NCI-H2227 treated with DMSO at 0.1 percent for 48 hours (cell line): ENCODE data around the gene MACF1.
A peak's percentile ranks its signal among the peaks of the same experiment; 100 is the strongest.
"Not testable (repeated sequence)": the region's sequence is repeated elsewhere in the genome, so short reads cannot be mapped to it uniquely, and the experiment has no call there.

Experiments
- DNase-seq: peaks from one replicate; lab custom pipeline; 2025; lab: John Stamatoyannopoulos, UW

MACF1 gene

DNA sequence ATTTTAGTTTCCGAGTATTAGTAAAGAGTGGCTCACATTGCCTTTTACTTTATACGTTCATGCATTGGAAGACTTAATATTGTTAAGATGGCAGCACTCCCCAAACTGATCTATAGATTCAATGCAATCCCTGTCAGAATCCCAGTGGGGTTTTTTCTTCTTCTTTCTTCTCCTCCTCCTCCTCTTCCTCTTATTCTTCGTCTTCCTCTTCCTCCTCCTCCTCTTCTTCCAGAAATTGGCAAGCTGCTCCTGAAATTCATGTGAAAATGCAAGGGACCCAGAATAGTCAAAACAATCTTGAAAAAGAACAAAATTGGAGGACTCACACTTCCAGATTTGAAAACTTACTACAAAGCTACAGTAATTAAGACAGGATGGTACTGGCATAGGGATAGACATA lies 23.2 kb upstream of the MACF1 start:
- no peak for DNase-seq

DNA sequence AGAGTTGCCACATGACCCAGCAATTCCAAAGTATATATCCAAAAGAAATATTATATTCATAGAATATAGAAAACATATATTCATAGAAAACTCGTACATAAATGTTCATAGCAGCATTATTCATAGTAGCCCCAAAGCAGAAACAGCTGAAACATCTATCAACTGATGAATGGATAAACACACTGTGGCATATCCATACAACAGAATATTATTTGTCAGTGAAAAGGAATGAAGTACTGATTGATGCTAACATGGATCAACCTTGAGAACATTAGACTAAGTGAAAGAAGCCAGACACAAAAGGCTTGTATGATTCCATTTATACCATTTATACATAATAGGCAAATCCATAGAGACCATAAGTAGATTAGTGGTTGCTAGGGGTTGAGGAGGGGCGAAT lies 21.7 kb upstream of the MACF1 start:
- no peak for DNase-seq

DNA sequence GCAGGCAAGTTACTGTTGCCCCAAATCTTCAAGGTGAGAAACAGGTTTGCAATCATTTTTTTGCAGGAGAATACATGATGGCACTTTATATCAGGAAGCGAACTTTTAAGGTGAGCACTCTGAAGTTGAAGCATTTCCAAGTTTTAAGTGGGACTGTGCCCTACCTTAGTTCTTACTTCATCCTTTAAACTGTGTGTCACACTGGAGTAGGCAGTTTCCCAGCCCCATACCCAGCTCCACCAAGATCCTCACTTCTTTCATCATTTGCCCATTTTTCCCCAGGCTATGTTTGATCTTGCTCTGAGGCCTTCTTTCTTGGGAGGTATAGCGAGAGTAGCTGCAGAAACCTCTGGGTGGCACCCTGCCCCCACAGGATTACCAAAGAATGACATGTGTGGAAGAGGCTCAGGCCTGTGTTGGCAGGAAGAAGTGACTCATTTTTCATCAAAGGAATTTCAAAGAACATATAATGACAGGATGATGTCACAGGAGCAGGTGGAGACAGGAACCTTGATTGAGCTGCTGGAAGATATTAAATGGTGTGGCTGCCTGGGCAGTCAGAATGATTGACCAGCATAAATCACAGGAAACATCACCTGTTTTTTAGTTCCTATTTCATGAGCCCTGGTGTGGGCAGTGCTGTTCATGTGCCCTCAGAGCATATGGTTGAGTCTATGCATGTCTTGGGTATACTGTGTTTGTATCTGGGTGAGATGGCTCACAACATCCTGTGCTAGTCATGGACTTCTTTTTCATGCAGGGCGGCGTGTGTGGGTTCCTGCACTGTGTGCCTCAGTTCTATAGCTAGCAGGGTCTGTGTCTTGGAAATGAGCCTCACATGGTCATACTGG lies 20.8 kb upstream of the MACF1 start:
- peak; percentile 22 for DNase-seq

DNA sequence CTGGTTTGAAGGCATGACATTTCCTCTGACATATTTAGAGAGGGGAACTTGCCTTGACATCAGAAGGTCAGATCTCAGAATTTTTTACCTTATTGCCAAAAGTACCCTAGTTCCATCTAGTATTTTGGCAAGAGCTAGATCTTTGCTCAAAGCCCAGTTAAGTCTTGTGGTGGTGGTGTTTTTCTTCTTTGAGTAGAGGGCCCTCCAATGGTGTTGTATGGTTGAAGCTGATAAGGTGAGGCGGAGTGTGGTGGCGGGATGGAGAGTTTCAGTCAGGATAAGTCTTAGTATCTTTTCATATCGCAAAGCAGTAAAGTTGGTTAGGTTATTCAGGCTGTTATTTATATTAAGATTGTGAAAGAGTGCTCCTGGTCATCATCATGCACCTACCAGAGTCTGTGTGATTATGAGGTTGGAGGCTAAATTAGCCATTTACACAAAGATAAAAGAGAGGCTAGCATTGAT lies 20.1 kb upstream of the MACF1 start:
- no peak for DNase-seq

DNA sequence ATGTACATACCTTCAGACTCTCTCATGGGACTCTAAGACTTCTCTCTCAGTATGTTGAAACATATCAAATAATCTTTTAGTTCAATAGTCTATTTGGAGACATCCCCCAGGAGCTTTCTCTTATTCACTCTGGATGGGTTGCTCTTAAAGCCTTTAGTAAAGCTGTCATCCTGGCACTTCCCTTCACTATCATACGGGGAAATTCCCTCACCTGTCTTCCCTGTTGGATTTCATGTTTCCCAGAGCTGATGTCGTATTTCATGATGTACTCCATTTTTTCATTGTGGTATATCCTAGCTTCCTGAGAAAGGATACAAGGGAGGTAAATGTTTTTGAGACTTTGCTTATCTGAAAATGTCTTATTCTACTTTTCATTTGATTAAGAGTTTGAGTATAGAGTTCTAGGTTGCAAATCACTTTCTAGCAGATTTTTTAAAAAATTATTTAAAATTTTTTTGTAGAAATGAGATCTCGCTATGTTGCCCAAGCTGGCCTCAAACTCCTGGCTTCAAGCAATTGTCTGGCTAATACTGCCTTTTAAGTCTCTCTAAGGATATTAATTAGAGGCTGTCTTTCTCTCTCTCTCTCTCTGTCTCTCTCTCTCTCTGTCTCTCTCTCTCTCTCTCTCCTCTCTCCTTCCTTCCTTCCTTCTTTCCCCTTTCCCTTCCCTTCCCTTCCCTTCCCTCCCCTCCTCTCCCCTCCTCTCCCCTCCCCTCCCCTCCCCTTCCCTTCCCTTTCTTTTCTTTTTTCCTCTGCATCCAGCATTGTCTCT lies 17.0 kb upstream of the MACF1 start:
- no peak for DNase-seq

DNA sequence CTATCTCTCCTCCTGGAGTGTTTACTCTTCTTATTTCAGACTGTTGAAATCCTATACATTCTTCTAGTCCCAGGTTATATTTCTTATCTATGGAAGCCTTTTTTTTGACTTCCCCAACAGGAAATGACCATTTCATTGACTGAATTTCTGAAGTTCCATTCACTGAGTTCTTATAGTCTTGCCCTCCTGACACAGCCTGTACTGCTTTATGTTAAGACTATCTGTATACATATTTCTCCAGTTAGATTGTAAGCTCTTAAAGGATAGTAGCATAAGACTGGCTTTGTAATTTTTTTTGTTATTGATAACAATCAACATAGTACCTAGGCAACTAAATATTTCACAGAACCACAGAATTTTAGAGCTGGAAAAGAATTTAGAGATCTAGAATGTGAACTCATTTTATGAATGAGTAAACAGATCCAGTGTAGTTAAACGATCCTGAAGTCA lies 14.9 kb upstream of the MACF1 start:
- no peak for DNase-seq

DNA sequence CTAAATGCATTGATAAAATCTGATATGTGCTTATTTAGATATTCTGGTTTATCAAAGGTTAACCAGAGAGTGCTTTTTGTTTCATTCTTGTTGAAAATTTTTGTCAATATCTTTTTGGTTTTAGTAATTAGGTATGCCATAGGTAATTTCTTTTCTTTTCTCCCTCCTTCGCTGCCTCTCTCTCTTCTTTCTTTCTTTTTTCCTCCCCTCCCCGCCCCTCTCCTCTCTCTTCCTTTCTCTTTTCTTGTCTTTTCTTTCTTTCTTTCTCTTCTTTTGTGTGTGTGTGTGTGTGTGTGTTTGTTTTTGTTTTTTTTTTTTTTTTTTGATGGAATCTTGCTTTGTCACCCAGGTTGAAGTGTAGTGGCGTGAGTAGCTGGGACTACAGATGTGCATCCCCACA lies 14.4 kb upstream of the MACF1 start:
- no peak for DNase-seq

DNA sequence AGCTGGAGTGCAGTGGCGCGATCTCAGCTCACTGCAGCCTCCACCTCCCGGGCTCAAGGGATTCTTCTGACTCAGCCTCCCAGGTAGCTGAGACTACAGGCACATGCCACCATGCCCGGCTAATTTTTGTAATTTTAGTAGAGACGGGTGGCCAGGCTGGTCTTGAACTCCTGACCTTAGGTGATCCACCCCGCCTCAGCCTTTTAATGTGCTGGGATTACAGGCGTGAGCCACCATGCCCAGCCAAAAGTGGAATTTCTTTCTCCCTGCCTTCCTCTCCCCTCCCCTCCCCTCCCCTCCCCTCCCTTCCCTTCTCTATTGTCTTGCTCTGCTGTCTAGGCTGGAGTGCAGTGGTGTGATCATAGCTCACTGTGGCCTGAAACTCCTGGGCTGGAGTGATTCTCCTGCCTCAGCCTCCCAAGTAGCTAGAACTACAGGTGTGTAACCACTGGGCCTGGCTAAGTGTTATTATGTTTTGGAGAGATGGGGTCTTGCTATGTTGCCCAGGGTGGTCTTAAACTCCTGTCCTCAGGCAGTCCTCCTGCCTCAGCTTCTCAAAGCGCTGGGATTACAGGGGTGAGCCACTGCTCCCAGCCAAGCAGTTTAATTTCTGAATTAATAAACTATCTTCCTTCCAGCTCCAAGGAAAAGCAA lies 10.0 kb upstream of the MACF1 start:
- DNase-seq = no peak

DNA sequence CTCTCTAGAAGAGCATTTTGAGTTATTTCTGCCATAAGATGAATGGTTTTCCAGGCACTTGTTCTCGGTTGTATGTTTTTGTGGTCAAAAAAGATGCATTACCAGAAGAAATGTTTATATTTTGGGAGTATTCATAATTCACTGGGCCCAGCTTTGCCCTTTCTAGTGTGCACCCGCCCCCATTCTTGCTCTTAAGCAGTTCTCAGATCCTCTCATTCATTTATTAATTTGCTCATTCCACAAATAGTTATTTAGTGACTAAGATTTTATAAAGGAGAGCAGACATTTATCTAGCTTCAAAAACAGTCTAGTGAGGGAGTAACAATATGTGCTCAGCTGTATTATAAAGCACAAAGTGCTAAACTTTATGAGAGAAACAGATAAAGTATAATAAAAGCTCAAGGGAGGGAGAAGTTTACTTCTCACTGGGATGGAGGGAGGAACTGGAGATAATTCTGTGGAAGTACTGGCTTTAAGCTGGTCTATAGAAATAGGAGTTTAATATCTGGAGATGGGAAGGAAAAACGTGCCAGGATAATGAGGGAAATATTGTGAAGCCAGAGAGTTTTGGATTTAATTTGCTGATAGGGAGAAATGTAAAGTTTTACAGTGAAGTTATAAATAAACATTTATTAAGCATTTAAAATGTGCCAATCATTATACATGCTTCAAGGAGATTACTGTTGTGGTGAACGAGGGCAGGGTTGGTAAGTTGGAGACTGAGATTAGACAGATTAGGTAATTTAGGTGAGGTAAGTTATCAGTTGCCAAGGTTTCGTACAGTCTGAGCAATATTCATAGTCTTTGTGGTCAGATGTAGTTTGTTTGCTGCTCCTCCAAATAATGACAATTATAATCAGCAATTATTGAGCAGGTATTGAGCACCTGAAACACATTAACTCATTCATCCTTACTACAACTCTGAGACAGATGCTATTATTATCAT lies 9.1 kb upstream of the MACF1 start:
- no peak for DNase-seq

DNA sequence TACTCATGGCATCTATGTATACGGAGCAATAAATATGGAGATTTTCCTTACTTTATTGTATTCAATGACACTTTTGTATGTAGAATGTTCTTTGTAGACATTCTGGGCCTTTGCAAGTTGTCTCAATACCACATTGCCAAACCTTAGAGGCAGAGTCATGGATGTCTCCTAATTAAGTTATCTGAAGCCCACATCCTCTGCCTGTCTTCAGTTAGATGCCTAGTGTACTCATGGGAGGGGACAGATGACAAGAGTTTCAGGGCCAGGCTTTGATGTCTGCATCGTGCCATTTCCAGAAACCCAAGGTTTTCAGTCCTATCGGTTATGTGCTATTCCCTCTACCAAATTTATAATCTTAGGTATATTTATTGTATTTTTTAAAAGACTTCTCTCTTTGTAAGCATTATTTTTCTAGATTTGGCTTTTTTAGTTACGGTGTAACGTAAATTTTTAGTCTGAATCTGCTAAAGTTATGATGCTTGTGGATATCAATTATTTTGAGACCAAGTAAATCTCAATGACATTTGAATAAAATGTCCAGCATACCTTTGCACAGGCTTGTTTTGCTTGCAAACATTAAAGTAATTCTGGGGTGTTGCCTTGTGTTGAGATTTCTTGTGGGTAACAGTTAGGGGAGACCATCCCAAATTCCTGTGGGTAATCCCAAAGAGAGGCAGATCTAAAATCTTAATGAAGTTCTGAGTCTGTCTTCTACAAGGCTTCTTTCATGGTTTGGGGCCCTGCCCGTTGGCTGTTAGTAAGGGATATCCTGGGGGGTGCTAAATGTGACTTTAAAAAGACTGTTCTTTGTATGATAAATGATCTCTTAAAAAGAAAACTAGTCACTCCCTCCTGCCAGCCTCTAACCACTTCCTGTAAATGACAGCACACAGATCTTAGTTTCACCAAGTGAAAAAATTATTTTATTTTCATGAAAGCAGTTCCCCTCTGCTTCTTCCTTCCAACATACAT lies 8.0 kb upstream of the MACF1 start:
- DNase-seq = no peak

DNA sequence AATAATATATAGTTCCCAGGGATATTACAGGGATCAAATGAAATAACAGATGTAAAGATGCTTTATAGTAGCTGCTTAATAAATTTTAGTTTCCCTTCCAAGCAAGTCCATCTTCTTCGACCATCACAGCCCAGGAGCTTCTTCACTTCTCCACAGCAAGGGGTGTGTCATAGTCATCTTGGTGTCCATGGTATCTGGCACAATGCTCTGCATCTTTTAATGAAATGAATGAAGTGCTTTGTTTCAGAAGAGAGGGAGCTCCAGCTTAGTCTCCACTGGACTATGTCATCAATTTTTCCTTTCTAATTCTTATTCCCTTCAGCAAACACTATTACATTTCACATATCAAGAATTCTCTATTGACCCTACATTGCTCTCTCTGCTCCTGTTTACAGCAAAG lies 4.9 kb upstream of the MACF1 start:
- no peak for DNase-seq

DNA sequence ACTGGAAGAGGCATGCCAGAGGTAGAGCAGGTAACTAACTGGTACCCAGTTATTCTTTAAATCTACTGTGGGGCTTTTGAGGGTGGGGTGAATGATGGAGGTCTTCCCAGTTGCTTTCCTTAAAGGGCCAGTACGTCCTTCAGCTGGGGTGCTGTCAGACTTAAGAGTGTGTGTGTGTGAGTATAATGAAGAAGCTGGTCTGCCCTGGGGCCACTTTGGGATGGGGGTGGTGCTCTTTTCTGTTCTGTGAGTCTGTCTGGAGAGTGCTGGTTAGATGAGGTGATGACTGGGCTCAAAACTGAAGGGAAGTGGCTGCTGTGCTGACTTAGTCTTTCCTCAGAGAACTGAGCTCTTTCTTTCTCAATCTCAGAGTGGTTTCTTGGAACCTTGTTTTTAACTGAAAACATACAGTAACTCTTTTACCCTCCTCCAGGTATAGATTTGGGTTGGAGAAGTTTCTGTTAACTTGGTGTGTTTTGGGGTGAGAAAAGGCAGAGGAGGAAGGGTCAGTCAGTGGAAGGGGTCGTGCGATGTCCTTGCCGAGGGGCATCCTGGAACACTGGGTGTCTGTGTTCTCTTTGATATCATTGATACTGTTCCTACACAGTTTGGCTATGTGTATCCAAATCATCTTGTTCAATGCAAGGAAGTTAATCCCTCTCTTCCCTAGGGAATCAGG lies 746 bp downstream of the MACF1 start:
- DNase-seq = no peak

DNA sequence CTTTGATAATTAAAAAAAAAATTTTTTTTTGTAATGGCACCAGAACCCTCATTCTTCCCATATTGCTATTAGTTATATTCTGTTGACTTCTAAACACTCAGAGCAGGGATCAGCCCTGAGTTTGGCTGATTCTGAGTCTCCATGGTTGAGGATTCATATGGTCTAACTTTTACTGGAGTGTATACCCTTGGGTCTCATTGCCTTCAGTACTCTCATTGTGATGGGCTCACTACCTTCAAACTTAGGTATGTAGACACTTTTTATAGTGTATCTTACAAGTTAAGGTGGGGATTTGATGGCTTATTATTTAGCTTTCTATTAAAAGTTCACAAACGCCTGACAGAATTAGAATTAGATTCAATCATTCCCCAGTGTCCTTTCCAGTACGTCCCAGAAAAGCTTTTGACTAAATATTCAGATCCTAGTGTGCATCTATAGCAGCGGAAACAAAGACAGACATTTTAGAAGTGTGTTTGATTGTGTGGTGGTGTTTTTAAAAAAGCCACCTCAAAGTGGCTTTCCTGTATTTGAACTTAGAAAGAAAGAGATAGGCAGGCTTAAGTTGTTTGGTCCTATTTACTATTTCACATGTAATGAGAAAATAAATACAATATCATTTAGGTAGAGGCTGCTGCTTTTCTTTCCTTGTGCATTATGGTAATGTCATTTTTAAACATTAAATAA lies 1.4 kb downstream of the MACF1 start:
- DNase-seq = no peak

DNA sequence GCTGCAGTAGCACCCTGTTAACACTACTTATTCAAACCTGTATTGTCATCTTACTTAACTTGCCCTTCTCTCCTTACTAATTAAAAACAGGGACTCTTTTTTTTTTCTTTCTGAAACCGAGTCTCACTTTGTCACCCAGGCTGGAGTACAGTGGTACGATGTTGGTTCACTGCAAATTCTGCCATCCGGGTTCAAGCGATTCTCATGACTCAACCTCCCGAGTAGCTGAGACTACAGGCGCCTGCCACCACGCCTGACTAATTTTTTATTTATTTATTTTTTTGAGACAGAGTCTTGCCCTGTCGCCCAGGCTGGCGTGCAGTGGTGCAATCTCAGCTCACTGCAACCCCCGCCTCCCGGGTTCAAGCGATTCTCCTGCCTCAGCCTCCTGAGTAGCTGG lies 3.9 kb downstream of the MACF1 start:
- DNase-seq = not testable (repeated sequence)

DNA sequence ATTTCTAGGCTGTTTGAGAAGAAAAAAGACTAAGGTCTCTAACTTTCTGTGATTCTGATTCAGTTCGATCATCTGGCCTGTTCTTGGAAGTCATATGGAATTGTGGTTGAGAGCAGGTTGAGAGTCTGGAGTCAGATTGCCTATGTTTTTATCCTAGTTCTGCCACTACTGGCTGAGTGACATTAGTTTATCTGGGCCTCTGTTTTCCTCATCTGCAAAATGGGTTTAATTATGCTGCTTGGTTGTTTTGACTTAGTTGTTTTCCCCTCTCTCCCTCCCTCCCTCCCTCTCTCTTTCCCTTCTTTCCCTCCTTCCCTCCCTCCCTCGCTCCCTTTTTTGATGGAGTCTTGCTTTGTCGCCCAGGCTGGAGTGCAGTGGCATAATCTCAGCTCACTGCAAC lies 6.2 kb downstream of the MACF1 start:
- no peak for DNase-seq

DNA sequence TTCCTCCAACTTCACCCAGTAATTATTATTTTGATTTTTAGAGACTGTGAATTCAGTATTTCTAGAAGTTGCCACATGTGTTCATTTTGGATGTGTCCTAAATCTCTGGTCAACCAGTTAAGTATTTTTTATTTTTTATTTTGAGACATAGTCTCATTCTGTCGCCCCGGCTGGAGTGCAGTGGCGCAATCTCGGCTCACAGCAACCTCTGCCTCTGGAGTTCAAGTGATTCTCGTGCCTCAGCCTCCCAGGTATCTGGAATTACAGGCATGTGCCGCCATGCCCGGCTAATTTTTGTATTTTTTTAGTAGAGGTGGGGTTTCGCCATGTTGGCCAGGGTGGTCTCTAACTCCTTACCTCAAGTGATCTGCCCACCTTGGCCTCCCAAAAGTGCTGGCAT lies 8.0 kb downstream of the MACF1 start:
- DNase-seq = no peak

DNA sequence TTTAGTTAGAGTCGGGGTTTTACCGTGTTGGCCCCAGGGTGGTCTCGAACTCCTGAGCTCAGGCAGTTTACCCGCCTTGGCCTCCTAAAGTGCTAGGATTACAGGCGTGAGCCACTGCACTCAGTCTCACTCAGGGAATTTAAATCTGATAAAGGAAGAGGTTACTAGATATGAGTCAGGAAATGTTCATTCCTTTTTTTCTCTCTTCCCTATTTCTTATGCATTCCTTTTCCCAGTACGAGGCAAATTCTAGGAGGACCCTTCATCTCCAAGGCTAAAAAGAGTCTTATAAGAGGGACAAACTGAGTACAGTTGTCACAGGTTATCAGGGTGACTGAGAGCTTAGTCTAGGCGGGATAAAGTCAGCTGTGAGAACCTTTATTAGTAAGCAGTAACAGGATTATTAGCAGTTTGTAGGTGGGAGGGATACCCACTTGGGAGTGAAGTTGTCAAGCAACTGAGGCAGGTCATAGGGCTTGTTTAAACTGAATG lies 9.1 kb downstream of the MACF1 start:
- DNase-seq = no peak

DNA sequence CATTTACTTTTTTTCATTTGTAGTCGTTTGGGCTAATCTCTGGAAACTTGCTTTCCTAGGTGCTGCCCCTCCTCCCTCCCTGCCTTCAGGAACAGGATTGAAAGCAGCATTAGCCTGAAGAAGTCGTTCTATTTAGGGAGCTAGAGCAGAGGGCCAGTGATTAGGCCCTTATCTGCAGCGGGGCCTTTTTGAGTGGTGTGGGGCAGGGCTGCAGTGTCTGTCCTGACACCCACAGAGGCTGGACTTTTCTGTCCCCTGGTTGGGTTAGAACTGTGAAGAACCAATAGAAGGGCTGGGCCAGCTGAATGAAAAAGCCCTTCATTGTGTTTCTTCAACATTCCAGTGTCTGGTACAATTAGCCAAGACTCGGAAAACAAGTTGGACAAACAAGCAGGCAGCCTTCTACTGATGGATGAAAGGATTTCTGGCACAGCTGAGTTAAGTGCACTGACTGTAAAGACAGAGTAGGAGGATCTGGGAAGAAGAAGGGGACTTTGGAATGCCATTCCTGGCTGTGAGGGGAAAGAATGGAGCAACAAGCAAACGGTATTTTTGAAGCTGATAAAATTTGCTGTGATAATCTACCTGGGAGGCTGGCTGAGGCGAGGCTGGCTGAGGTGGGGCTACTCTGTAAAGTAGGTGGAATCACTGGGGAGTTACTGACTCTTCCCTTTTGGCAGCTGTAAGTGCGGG lies 9.7 kb downstream of the MACF1 start:
- DNase-seq = no peak

DNA sequence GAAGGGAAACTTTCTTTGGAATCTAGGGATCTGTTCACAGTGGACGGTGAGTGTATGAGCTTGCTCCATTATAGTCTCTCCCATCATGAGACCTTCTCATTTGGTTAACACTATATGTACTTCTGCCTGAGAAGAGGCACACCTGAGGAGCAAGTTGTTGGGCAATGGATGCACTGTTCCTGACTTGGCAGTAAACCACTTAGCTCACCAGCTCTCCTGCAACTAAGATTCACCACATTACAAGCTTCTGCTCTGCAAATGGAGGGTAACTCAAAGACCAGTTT lies 10.2 kb downstream of the MACF1 start:
- no peak for DNase-seq
